H1 (cell line): Measurements from ENCODE around the gene PPID. TPM values are rescaled to one million over a fixed set of nuclear protein-coding genes. Genes with fewer than 3 reads are reported as not detected.

Experiments used
- CTCF ChIA-PET: fragments of 300-600 bp; sonication (Branson Sonifier 250); formaldehyde crosslinking; loops from one replicate; lab custom pipeline; 2021; ENCODE audit not compliant: partially characterized antibody; lab: Charles Lee
- POLR2A ChIA-PET: fragments of 300-600 bp; sonication (Branson Sonifier 250); formaldehyde crosslinking; loops from one replicate; lab custom pipeline; 2021; ENCODE audit warnings: inconsistent platforms; ENCODE audit not compliant: partially characterized antibody; lab: Charles Lee
- DNase-seq, 2 experiments: peaks; one replicate each; pipeline versions ENCODE4 v3.0.0 to v3.0.0-alpha.2; 2010 to 2022; ENCODE audit warnings: low spot score in 2 of 2, low read depth in 1 of 2, mixed read lengths in 1 of 2
- FAIRE-seq: peaks from 2 replicates; lab custom pipeline; 2011; peaks lifted over from hg19 to GRCh38; lab: Jason Lieb, UNC
- H2AFZ ChIP-seq: 2 replicates; pipeline ENCODE4 v1.8.1; 2012; ENCODE audit warnings: low read length, inconsistent platforms
- H2AK5ac ChIP-seq: 2 replicates; pipeline ENCODE4 v1.6.1; 2013; ENCODE audit warnings: low read depth, low read length
- H2BK120ac ChIP-seq: replicated peaks from 2 replicates; pipeline ENCODE3; 2013; ENCODE audit warnings: low read depth, low read length, inconsistent platforms
- H2BK12ac ChIP-seq: 2 replicates; pipeline ENCODE4 v1.6.1; 2013; ENCODE audit warnings: low read depth, low read length
- H2BK15ac ChIP-seq: 2 replicates; pipeline ENCODE4 v1.6.1; 2013; ENCODE audit warnings: low read length
- H2BK20ac ChIP-seq: 2 replicates; pipeline ENCODE4 v1.6.1; 2013; ENCODE audit warnings: low read length
- H2BK5ac ChIP-seq: 2 replicates; pipeline ENCODE4 v1.6.1; 2013; ENCODE audit warnings: low read depth, low read length
- H3K14ac ChIP-seq: 2 replicates; pipeline ENCODE4 v1.6.1; 2013; ENCODE audit warnings: inconsistent platforms; ENCODE audit not compliant: insufficient read length
- H3K18ac ChIP-seq: 2 replicates; pipeline ENCODE4 v1.6.1; 2013; ENCODE audit warnings: low read length; ENCODE audit errors: extremely low read depth
- H3K23ac ChIP-seq: 2 replicates; pipeline ENCODE4 v1.6.1; 2013; ENCODE audit warnings: inconsistent platforms; ENCODE audit not compliant: insufficient read length
- H3K23me2 ChIP-seq: 2 replicates; pipeline ENCODE4 v1.6.1; 2013; ENCODE audit warnings: low read depth, low read length
- H3K27ac ChIP-seq: 2 replicates; pipeline ENCODE4 v1.6.1; 2011; ENCODE audit warnings: low read depth, low read length, inconsistent platforms
- H3K27me3 ChIP-seq, 4 experiments: replicated peaks in 1 of 4; 1 replicate in 1 of 4; 2 replicates in 3 of 4; pipeline versions ENCODE4 v1.6.1 to v1.8.1; 2011 to 2013; ENCODE audit warnings: low read length in 3 of 4, mild to moderate bottlenecking in 3 of 4, inconsistent platforms in 2 of 4, mixed read lengths in 2 of 4, moderate library complexity in 1 of 4; ENCODE audit not compliant: control insufficient read depth in 3 of 4, insufficient read depth in 3 of 4; ENCODE audit errors: extremely low read depth in 1 of 4
- H3K36me3 ChIP-seq, 4 experiments: 2 replicates each; pipeline versions ENCODE4 v1.6.1 to v1.8.1; 2011 to 2013; ENCODE audit warnings: mild to moderate bottlenecking in 4 of 4, low read length in 3 of 4, moderate library complexity in 2 of 4, control low read depth in 1 of 4, inconsistent platforms in 1 of 4; ENCODE audit not compliant: insufficient read depth in 4 of 4, control insufficient read depth in 2 of 4
- H3K4ac ChIP-seq: replicated peaks from 2 replicates; pipeline ENCODE3; 2013; ENCODE audit warnings: low read length, low read depth, mixed read lengths, inconsistent platforms; ENCODE audit not compliant: insufficient read length
- H3K4me1 ChIP-seq, 4 experiments: replicated peaks in 1 of 4; 1 replicate in 1 of 4; 2 replicates in 3 of 4; pipeline versions ENCODE4 v1.6.1 to v1.8.1; 2011 to 2013; ENCODE audit warnings: low read length in 3 of 4, inconsistent platforms in 2 of 4, mixed read lengths in 1 of 4; ENCODE audit not compliant: insufficient read depth in 4 of 4, control insufficient read depth in 3 of 4
- H3K4me2 ChIP-seq, 2 experiments: 2 replicates each; pipeline versions ENCODE4 v1.6.1 to v1.8.1; 2011 to 2013; ENCODE audit warnings: low read depth in 2 of 2, low read length in 2 of 2, control low read depth in 1 of 2, inconsistent platforms in 1 of 2, mild to moderate bottlenecking in 1 of 2; ENCODE audit not compliant: insufficient read depth in 1 of 2
- H3K4me3 ChIP-seq, 4 experiments: fragments of 200-600, 300-600 bp in 1 of 4; sonication (generic), shearing (Covaris generic), sonication (Bioruptor Twin) in 1 of 4; 2 replicates each; pipeline versions ENCODE4 v1.5.1 to v1.8.1; 2011 to 2016; ENCODE audit warnings: low read length in 4 of 4, low read depth in 3 of 4, control low read depth in 2 of 4, inconsistent platforms in 2 of 4, mild to moderate bottlenecking in 2 of 4, mixed read lengths in 1 of 4, moderate library complexity in 1 of 4; ENCODE audit not compliant: insufficient read depth in 2 of 4; ENCODE audit errors: extremely low read depth in 1 of 4
- H3K56ac ChIP-seq: replicated peaks from 2 replicates; pipeline ENCODE3; 2013; ENCODE audit warnings: low read depth, mild to moderate bottlenecking, mixed read lengths, low read length, inconsistent platforms; ENCODE audit not compliant: insufficient read length
- H3K79me1 ChIP-seq: 2 replicates; pipeline ENCODE4 v1.6.1; 2013; ENCODE audit warnings: low read depth, low read length, control low read depth
- H3K79me2 ChIP-seq, 2 experiments: 2 replicates each; pipeline versions ENCODE4 v1.6.1 to v1.8.1; 2012 to 2013; ENCODE audit warnings: low read length in 2 of 2, mild to moderate bottlenecking in 2 of 2, inconsistent platforms in 1 of 2; ENCODE audit not compliant: insufficient read depth in 2 of 2, control insufficient read depth in 1 of 2
- H3K9ac ChIP-seq, 4 experiments: replicated peaks in 1 of 4; 1 replicate in 1 of 4; 2 replicates in 3 of 4; pipeline versions ENCODE4 v1.6.1 to v1.8.1; 2011 to 2013; ENCODE audit warnings: low read depth in 3 of 4, low read length in 3 of 4, control low read depth in 2 of 4, mild to moderate bottlenecking in 2 of 4, moderate library complexity in 2 of 4, inconsistent platforms in 1 of 4; ENCODE audit errors: extremely low read depth in 1 of 4
- H3K9me3 ChIP-seq, 2 experiments: 2 replicates each; pipeline versions ENCODE4 v1.6.1 to v1.8.1; 2012 to 2013; ENCODE audit warnings: mild to moderate bottlenecking in 2 of 2, moderate library complexity in 2 of 2, control low read depth in 1 of 2, inconsistent platforms in 1 of 2, low read depth in 1 of 2, low read length in 1 of 2, mixed read lengths in 1 of 2; ENCODE audit not compliant: insufficient read depth in 2 of 2
- H4K20me1 ChIP-seq, 2 experiments: replicated peaks in 1 of 2; 2 replicates each; pipeline versions ENCODE3 to v1.8.1; 2011 to 2013; ENCODE audit warnings: inconsistent platforms in 2 of 2, low read length in 2 of 2, mild to moderate bottlenecking in 1 of 2; ENCODE audit not compliant: insufficient read depth in 2 of 2, control insufficient read depth in 1 of 2
- H4K5ac ChIP-seq: 2 replicates; pipeline ENCODE4 v1.6.1; 2013; ENCODE audit warnings: low read length, low read depth, mixed read lengths, inconsistent platforms; ENCODE audit not compliant: insufficient read length
- H4K8ac ChIP-seq: 2 replicates; pipeline ENCODE4 v1.8.0; 2013; ENCODE audit warnings: mild to moderate bottlenecking, moderate library complexity, low read length, inconsistent platforms; ENCODE audit not compliant: insufficient read depth; ENCODE audit errors: extremely low read depth
- H4K91ac ChIP-seq: replicated peaks from 2 replicates; pipeline ENCODE3; 2013; ENCODE audit warnings: low read length, mixed read lengths, inconsistent platforms; ENCODE audit not compliant: insufficient read length
- BCL11A ChIP-seq, 2 experiments: IDR thresholded peaks; one replicate each; pipeline ENCODE4 v1.6.1; 2011; ENCODE audit warnings: low read depth in 2 of 2, low read length in 2 of 2, mild to moderate bottlenecking in 2 of 2
- CBX5 ChIP-seq: fragments of 300-800, 300-1000 bp; sonication (generic); IDR thresholded peaks from 2 replicates; pipeline ENCODE4 v1.7.1; 2016; ENCODE audit warnings: antibody characterized with exemption, low read length, low read depth
- CBX8 ChIP-seq: fragments of 300-800, 300-1000 bp; sonication (generic); IDR thresholded peaks from 2 replicates; pipeline ENCODE4 v1.7.1; 2016; ENCODE audit warnings: low read depth, low read length, borderline replicate concordance
- CTBP2 ChIP-seq: IDR thresholded peaks from 2 replicates; pipeline ENCODE4 v1.7.0; 2011; ENCODE audit warnings: borderline replicate concordance, mild to moderate bottlenecking, moderate library complexity, mixed read lengths, low read length; ENCODE audit not compliant: insufficient read depth, insufficient read length
- EZH2 ChIP-seq: fragments of 200-600 bp; sonication (generic); IDR thresholded peaks from 2 replicates; pipeline ENCODE4 v1.7.1; 2012; ENCODE audit warnings: low read depth, mild to moderate bottlenecking, moderate library complexity, low read length, inconsistent platforms; ENCODE audit not compliant: severe bottlenecking
- POLR2A ChIP-seq, 2 experiments: IDR thresholded peaks; 1 replicate in 1 of 2; 2 replicates in 1 of 2; pipeline ENCODE4 v1.6.1; 2011; ENCODE audit warnings: low read depth in 2 of 2, low read length in 2 of 2, mild to moderate bottlenecking in 2 of 2; ENCODE audit errors: control extremely low read depth in 1 of 2
- SAP30 ChIP-seq: fragments of 300-600 bp; sonication (generic); IDR thresholded peaks from 2 replicates; pipeline ENCODE4 v1.7.1; 2012; ENCODE audit warnings: low read length, moderate library complexity, mild to moderate bottlenecking, inconsistent platforms; ENCODE audit not compliant: insufficient read depth, insufficient replicate concordance
- SIX5 ChIP-seq: IDR thresholded peaks from 2 replicates; pipeline ENCODE4 v1.6.1; 2011; ENCODE audit warnings: mild to moderate bottlenecking, low read depth, low read length
- WGBS, 2 experiments: shearing (Covaris generic) in 1 of 2; methylation state at CpG; one replicate each; pipeline versions ENCODE4 v1.1.6 to v1.1.7; 2013 to 2015; ENCODE audit warnings: low lambda C conversion rate in 2 of 2, mixed read lengths in 2 of 2, inconsistent platforms in 1 of 2, low coverage in 1 of 2, missing lambda C conversion rate in 1 of 2; ENCODE audit not compliant: insufficient replicate concordance in 2 of 2, insufficient coverage in 1 of 2, insufficient read length in 1 of 2; ENCODE audit errors: extremely low coverage in 1 of 2, missing lambda C conversion rate in 1 of 2; 5-methylcytosine and 5-hydroxymethylcytosine counted together
- polyA plus RNA-seq, 7 experiments: library from polyadenylated mRNA; depleted of rRNA in 3 of 7; stranded (reverse) in 5 of 7; unstranded in 2 of 7; fragments of >200 nt in 5 of 7; fragments of 200-250 nt in 2 of 7; gene quantifications; 1 replicate in 5 of 7; 2 replicates in 1 of 7; 4 replicates in 1 of 7; pipeline versions ENCODE4 v1.2.1 to v1.2.3, GENCODE V29; 2011 to 2013; ENCODE audit warnings: missing spikeins in 2 of 7, mixed read lengths in 2 of 7
- total RNA-seq: library from RNA; stranded (reverse); fragmentation: NEBNext Ultra II Directional; extraction: Animal tissue kit (Norgen Biotek cat#: 25700); gene quantifications from 2 replicates; pipeline ENCODE4 v1.2.1, GENCODE V29; 2021
- TF ChIP-seq, protein P1 (sequence below): IDR thresholded peaks from 2 replicates; pipeline ENCODE4 v1.6.1; 2011; ENCODE audit warnings: low read depth, mild to moderate bottlenecking, low read length; ENCODE audit not compliant: insufficient read depth
- TF ChIP-seq, protein P2 (sequence below), 3 experiments: IDR thresholded peaks; 1 replicate in 2 of 3; 2 replicates in 1 of 3; pipeline versions ENCODE4 v1.5.1 to v1.6.1; 2011; ENCODE audit warnings: low read length in 3 of 3, mild to moderate bottlenecking in 3 of 3, inconsistent platforms in 2 of 3, low read depth in 1 of 3, moderate library complexity in 1 of 3; ENCODE audit not compliant: insufficient read depth in 1 of 3; ENCODE audit errors: control extremely low read depth in 1 of 3

Gene PPID
- total and polyA plus RNA-seq, 2 of the 8 experiments (the other 6 are each of a cell fraction or from before 2014, with no cell fraction given): 20.2 to 53.2 TPM

DNA sequence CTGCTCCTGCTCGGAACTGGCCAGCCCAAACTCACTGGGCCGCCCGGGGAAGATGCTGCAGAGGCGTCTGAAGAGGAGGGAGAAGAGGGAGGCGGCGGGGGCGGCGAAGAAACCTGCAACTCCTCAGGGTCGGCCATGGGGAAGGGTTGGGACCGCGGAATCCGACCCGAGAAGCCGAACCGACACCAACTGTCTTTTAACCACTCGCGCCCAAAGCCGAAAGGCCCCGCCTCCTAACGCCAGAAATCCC is 51.6 kb downstream of the PPID start, which contains the start of gene C4orf46:
Gene C4orf46 (minus strand): TSS at position 223 of the 250 bp plus-strand sequence. CDS start 86 bp downstream, at position 137.
- peak in 1 of 2 experiments; percentile 84 for DNase-seq
- no peak within 1 kb of the TSS for H2BK20ac ChIP-seq
- H3K4ac ChIP-seq: no peak within 1 kb of the TSS
- H2BK12ac ChIP-seq: peak within 1 kb of the TSS; percentile 40; the same call in 1 of the 2 replicates
- peak within 1 kb of the TSS; percentile 69 for H2BK5ac ChIP-seq
- H3K23me2 ChIP-seq: peaks cover 11% of the 10 kb centered on the region
- H3K4me3 ChIP-seq: peak within 1 kb of the TSS; percentile 73 to 94 (median 75)
- H4K20me1 ChIP-seq: no peaks in the 10 kb centered on the region
- peak within 1 kb of the TSS; percentile 70 to 96 for H3K4me2 ChIP-seq
- H2BK15ac ChIP-seq: peak within 1 kb of the TSS; percentile 19; the same call in 1 of the 2 replicates
- peaks cover 0 to 15% (median 0%) of the 10 kb centered on the region in 4 experiments; a peak in 3 of 8 replicates for H3K36me3 ChIP-seq
- H3K9ac ChIP-seq: peak within 1 kb of the TSS; percentile 87 to 97 (median 91)
- peak within 1 kb of the TSS; percentile 40 for H3K56ac ChIP-seq
- H3K9me3 ChIP-seq: no peaks in the 10 kb centered on the region
- peak within 1 kb of the TSS; percentile 48 for H4K5ac ChIP-seq
- H2AK5ac ChIP-seq: no peak within 1 kb of the TSS
- H3K23ac ChIP-seq: no peak within 1 kb of the TSS
- peak within 1 kb of the TSS; percentile 91 for H4K8ac ChIP-seq
- ChIA-PET CTCF (interaction anchor here (0.6 to 1.8 kb wide), 2 partner anchors 11 to 174 kb away, joined by 3 to 7 read pairs; no protein-coding TSS in a partner anchor), POLR2A (interaction anchor here (0.7 to 1.2 kb wide), 2 partner anchors 9 to 179 kb away, joined by 3 read pairs; no protein-coding TSS in a partner anchor)
- H3K79me1 ChIP-seq: 0 out of 2 replicates have a peak, but pooled peaks cover 3% of the 10 kb centered on the region
- H3K14ac ChIP-seq: no peak within 1 kb of the TSS
- peaks cover 4 to 44% of the 10 kb centered on the region in 2 experiments for H3K79me2 ChIP-seq
- H2BK120ac ChIP-seq: no peak within 1 kb of the TSS
- peaks cover 0 to 3% (median 2%) of the 10 kb centered on the region in 4 experiments; a peak in 2 of 7 replicates for H3K4me1 ChIP-seq
- no peaks in the 10 kb centered on the region for H3K27me3 ChIP-seq
- peak within 1 kb of the TSS; percentile 39; the same call in 1 of the 2 replicates for H3K18ac ChIP-seq
- peak within 1 kb of the TSS; percentile 79; the same call in 1 of the 2 replicates for H2AFZ ChIP-seq
- WGBS, 2 experiments: 2% methylated on average over 20 of the region's 20 CpGs; no CpG with 5 or more reads in 1 of the 2 experiments
- H4K91ac ChIP-seq: peak within 1 kb of the TSS; percentile 59
- FAIRE-seq: no peak
- H3K27ac ChIP-seq: peak within 1 kb of the TSS; percentile 70; the same call in 1 of the 2 replicates
- TF ChIP-seq EZH2: no peak
- TF ChIP-seq SIX5: no peak
- peak; percentile 89 to 91 for TF ChIP-seq POLR2A (IDR thresholded peaks at IDR 0.05; ENCODE audit: control extremely low read depth in 1 of 2, low read depth in 2 of 2, low read length in 2 of 2)
- TF ChIP-seq, protein P1, sequence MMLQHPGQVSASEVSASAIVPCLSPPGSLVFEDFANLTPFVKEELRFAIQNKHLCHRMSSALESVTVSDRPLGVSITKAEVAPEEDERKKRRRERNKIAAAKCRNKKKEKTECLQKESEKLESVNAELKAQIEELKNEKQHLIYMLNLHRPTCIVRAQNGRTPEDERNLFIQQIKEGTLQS: no peak
- TF ChIP-seq CBX8: no peak
- no peak for TF ChIP-seq BCL11A (IDR thresholded peaks at IDR 0.05; ENCODE audit: low read depth in 2 of 2, low read length in 2 of 2)
- TF ChIP-seq, protein P2, sequence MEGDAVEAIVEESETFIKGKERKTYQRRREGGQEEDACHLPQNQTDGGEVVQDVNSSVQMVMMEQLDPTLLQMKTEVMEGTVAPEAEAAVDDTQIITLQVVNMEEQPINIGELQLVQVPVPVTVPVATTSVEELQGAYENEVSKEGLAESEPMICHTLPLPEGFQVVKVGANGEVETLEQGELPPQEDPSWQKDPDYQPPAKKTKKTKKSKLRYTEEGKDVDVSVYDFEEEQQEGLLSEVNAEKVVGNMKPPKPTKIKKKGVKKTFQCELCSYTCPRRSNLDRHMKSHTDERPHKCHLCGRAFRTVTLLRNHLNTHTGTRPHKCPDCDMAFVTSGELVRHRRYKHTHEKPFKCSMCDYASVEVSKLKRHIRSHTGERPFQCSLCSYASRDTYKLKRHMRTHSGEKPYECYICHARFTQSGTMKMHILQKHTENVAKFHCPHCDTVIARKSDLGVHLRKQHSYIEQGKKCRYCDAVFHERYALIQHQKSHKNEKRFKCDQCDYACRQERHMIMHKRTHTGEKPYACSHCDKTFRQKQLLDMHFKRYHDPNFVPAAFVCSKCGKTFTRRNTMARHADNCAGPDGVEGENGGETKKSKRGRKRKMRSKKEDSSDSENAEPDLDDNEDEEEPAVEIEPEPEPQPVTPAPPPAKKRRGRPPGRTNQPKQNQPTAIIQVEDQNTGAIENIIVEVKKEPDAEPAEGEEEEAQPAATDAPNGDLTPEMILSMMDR (IDR thresholded peaks at IDR 0.05; ENCODE audit: control extremely low read depth in 1 of 3, insufficient read depth in 1 of 3, low read depth in 1 of 3, low read length in 3 of 3): no peak
- no peak for TF ChIP-seq SAP30
- TF ChIP-seq CTBP2: no peak
- no peak for TF ChIP-seq CBX5
